Ramos (cell line): ENCODE data around the gene PIP4K2A.
"Not testable (repeated sequence)": the region's sequence is repeated elsewhere in the genome, so short reads cannot be mapped to it uniquely, and the experiment has no call there.

ENCODE experiments used
- in situ Hi-C: fragments of 300-500 bp; cut with MboI; formaldehyde crosslinking; loops from one replicate; pipeline ENCODE4 v1.14.3; 2022; ENCODE audit warnings: low sequenced_read_pairs; ENCODE audit not compliant: unreplicated experiment

The PIP4K2A gene

GRCh38 chr10:22720667-22721066, 6.3 kb upstream of the PIP4K2A start:
- in situ Hi-C loops, result no loop called here

- in situ Hi-C loops, result no loop called here
Measured at GRCh38 chr10:22719406-22720042, 5.1 kb upstream of the PIP4K2A start.

- in situ Hi-C loops, result not testable (repeated sequence)
Measured at GRCh38 chr10:22718659-22719058, 4.3 kb upstream of the PIP4K2A start.

DNA sequence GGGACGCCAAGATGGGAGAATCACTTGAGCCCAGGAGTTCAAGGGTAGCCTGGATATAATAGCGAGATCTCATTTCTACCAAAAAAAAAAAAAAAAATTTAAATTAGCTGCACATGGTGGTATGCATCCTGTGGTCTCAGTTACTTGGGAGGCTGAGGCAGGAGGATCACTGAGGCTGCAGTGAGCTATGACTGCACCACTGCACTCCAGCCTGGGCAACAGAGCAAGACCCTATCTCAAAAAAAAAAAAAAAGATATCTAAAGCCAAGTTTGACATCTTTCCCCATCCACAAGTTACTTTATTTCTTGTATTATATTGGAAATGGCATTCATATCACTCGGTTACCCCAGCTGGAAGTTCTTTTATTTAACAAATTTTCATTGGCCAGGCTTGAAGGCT, 3.4 kb upstream of the PIP4K2A start:
- in situ Hi-C loops, result no loop called here

- in situ Hi-C loops, result no loop called here
Measured at GRCh38 chr10:22716943-22717342, 2.6 kb upstream of the PIP4K2A start.

- in situ Hi-C loops, result no loop called here
Measured at GRCh38 chr10:22715290-22715625, 880 bp upstream of the PIP4K2A start.

GRCh38 chr10:22713853-22714478, 412 bp downstream of the PIP4K2A start:
- in situ Hi-C loops, result no loop called here

DNA sequence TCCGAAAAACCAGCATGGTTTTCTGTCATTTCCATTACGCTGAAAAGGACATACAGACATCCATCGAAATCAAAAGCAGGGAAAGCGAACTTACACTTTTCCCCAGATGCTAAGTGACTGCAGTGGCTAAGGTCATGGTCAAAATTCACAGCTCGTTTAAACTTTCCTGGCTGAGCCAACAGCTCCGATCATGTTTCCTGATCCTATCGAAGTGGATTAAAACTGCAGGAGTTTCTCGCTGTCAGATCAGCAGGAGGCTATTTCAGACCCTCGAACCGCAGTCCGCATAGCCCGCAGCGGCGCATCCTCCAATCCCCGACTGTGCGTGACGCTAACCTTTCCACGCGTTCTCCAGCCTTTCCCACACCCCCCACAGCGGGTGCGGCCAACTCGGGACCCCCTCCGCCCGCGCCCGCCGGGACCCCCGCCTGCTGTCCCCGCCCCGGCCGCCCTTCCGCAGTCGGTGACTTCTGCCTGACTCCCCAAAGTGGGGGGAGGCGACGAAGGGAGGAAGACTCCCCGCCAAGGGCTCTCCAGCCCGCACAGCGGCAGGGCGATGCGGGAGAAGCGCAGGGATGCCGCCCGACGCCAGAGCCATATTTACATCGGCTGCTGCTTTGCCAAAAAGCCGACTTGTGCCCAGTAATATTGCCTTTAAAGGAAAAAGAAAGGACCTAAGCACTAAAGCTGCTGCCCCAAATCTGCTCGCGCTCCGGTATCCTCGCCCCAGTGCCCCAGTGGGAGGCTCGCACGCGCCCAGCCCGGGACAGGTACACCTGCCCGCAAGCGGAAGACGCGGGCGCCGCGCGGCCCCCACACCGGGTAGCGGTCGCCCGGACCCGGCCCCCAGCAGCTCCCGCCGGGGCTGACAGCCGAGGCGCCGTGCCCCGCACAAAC, 1.2 kb downstream of the PIP4K2A start:
- in situ Hi-C loops, result no loop called here

DNA sequence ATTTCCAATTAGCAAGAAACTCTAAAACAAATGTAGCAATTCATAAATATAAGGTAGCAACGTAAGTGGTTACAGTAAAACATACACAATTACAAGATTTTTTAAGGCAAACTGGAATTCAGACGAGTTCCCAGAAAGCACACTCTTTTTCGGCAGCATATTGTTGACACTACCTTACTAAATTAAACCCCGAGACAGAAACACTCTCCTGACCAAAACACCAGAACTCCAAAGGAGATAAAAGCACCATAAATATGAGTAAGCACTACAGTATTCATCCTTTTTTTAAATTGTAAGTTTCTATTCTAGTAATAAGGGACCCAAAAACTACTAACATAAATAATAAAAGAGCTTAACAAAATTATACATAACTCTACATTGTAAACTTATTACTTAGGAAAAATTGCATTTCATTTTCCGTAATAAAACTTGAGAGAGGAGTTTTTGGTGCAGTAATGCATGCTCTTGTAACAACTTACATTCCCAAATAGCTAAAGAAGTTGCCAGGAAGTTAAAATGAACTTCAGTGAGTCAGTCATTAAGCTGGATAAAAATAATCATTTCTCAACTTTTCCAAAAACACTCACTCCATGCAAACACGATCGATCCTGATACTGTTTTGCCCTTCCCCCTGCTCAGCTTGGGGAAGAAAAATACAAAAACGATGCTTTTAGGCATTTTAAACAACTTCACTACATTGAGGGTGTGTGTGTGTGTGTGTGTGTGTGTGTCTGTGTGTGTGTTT, 2.0 kb downstream of the PIP4K2A start:
- in situ Hi-C loops, result no loop called here

DNA sequence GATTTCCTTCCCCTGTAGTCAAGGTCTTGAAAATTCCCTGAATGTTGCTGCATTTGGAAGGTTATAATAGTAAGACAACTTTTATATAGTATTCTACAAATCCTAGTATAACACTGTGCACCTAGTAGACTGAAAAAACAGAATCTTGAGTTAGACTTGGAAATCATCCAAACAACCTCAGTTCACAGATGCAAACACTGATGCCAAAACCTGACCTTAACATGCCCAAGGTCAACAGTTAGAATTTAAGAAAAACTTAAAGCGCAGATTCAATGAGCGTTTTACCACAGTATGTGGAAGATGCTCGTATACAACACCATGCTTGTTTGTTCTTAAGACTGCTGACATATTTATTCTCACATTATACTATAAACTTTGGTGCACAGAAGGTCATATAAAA, 3.0 kb downstream of the PIP4K2A start:
- in situ Hi-C loops, result no loop called here

DNA sequence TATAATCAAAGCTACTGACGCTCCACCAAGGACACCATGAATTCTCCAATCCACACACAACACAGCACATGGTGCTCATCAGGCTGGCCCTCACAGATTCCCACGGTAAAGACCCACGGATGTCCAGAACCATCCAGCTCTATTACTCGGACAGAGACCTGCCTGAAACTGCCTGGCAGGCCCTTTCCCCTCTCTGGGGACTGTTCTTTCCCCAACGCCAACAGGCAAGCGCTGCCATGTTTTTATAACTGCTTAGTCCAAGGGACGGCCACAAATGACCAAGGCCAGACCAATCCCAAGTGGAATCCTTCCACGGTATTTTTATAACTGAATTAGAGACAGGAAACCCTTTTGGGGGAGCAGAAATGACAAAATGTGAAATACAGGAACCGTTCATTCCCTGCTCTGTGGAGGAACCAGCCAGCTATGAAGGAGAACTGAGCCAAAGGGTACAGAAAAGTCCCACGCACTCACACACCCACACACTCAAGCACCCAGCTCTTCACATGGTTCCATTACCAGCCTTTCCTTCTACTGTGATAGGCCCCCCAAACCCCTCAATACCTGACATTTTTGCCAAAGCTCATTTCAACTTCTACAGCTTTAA, 4.1 kb downstream of the PIP4K2A start:
- in situ Hi-C loops, result no loop called here

GRCh38 chr10:22708772-22709171, 5.6 kb downstream of the PIP4K2A start:
- in situ Hi-C loops, result no loop called here

- in situ Hi-C loops, result no loop called here
Measured at GRCh38 chr10:22705527-22705926, 8.9 kb downstream of the PIP4K2A start.

GRCh38 chr10:22704942-22705341, 9.4 kb downstream of the PIP4K2A start:
- in situ Hi-C loops, result no loop called here

DNA sequence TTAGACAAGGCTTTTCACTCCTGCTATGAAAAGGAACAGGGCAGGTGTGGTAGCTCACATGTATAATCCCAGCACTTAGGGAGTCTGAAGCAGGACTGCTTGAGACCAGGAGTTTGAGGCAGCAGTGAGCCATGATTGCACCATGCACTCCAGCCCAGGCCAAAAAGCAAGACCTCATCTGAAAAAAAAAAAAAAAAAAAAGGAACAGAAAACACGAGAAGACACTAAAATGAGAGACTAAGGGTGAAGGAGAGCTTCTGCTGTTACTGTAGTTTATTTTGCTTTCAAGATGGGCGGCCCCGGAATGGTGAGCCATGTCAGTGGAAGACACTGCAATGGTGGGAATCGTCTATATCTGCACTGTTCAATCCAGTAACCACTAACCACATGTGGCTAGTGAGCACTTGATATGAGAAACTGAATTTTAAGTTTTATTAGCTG, 9.9 kb downstream of the PIP4K2A start:
- in situ Hi-C loops, result no loop called here

DNA sequence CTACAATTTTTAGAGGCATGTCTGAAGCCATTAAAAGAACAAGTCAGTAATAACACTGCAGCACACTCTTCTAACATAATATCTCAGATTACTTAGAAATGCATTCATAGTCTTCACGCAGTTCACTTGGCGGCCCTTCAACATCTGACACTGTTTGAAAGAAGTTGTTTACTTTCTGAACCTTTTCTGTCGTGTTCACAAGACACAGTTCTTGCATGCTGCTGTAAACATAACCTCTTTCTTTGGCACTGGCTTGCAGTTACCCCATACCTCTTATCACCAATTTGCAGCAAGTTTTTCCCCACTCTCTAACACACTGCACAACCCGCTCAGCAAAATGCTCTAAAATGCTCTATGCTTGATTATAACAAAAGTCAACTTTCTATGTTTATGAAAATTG, 12.0 kb downstream of the PIP4K2A start:
- in situ Hi-C loops, result no loop called here

DNA sequence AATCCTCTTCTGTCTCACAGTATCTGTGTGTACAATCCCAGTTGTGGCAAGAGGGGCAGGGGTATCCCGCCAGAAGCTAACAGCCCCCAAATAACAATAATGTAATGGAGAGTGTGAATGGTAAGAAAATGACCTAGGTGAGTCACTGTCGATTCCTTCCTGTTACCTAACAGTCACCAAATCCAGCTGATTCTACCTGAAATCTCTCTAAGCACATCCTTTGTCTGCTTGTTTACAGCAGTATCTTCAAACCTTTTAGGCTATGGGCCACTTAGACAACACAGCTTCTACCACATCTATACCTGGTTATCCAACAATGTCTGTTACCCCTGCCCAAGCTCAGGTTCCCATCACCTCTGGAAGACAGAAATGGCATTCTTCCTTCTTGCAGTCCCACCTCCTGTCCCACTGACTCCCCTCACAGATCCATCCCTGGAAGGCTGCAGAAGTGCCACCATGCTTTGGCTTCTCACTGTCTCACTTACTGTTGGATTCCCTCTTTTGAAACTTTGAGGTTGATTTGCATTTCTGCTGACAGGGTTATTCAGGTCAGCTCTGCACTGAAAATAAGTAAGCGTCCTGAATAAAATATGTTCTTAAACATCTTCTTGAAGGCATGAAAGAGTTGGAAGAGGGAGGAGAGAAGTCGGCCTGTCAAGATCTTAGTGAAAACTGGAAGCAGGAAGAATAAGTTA, 13.1 kb downstream of the PIP4K2A start:
- in situ Hi-C loops, result no loop called here

DNA sequence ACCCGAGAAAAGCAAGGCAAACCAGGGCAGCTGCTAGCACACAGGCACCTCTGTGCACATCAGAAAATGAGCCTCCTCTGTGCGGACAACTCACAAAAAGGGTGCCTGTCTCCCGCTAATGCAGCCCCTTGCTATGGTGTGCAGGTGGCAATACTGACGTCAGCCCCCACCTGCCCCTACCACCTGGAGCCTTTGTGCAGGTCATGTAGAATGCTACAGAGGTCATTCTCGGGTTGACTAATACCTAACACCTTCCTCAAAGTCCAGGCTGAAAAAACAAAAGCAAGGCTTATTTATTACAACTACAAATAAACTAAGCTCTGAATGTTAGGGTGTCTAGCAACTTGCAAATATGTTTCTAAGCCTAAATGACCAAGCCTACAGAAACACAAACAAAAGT, 13.9 kb downstream of the PIP4K2A start:
- in situ Hi-C loops, result no loop called here

- in situ Hi-C loops, result no loop called here
Measured at GRCh38 chr10:22699976-22700375, 14.4 kb downstream of the PIP4K2A start.
